Endothelial cell of umbilical vein (primary cell): Measurements from ENCODE around the gene GGT6. TPM values are rescaled to one million over a fixed set of nuclear protein-coding genes. Genes with fewer than 3 reads are reported as not detected.

Source experiments
- BruUV-seq: library from RNA; stranded (reverse); fragments of 400-500 nt; replicated peaks from 2 replicates; lab custom pipeline; 2021; lab: Mats Ljungman, UMichigan
- CTCF ChIA-PET: fragments of 300-600, 350-600 bp; sonication (Branson Sonifier 250); formaldehyde crosslinking; loops from one replicate; lab custom pipeline; 2021; ENCODE audit warnings: antibody characterized with exemption, inconsistent platforms; lab: Charles Lee
- POLR2A ChIA-PET: fragments of 300-600, 350-600 bp; sonication (Branson Sonifier 250); formaldehyde crosslinking; loops from one replicate; lab custom pipeline; 2021; ENCODE audit warnings: antibody characterized with exemption, inconsistent platforms; lab: Charles Lee
- DNase-seq: peaks from one replicate; pipeline ENCODE4 v3.0.0-alpha.2; 2011; ENCODE audit warnings: low read depth, low spot score
- FAIRE-seq: peaks from 2 replicates; lab custom pipeline; 2011; peaks lifted over from hg19 to GRCh38; lab: Jason Lieb, UNC
- H2AFZ ChIP-seq: 2 replicates; pipeline ENCODE4 v1.6.0; 2012; ENCODE audit warnings: low read depth, low read length, control low read depth, inconsistent platforms
- H3K27ac ChIP-seq: 2 replicates; pipeline ENCODE4 v1.5.1; 2011; ENCODE audit warnings: low read depth, mild to moderate bottlenecking, control low read depth, low read length, moderate library complexity; ENCODE audit not compliant: insufficient read depth
- H3K27me3 ChIP-seq, 2 experiments: 2 replicates each; pipeline versions ENCODE4 v1.6.0 to v1.6.1; 2011; ENCODE audit warnings: low read length in 2 of 2, mixed read lengths in 1 of 2; ENCODE audit not compliant: control insufficient read depth in 2 of 2, insufficient read depth in 2 of 2
- H3K36me3 ChIP-seq, 2 experiments: 2 replicates in 1 of 2; 3 replicates in 1 of 2; pipeline ENCODE4 v1.5.1; 2011; ENCODE audit warnings: low read length in 2 of 2, mild to moderate bottlenecking in 1 of 2, moderate library complexity in 1 of 2; ENCODE audit not compliant: control insufficient read depth in 2 of 2, insufficient read depth in 2 of 2; ENCODE audit errors: extremely low read depth in 1 of 2
- H3K4me1 ChIP-seq: 3 replicates; pipeline ENCODE4 v1.5.1; 2011; ENCODE audit warnings: mild to moderate bottlenecking, low read length; ENCODE audit not compliant: control insufficient read depth, insufficient read depth; ENCODE audit errors: extremely low read depth
- H3K4me2 ChIP-seq: 2 replicates; pipeline ENCODE4 v1.6.1; 2011; ENCODE audit warnings: low read length, control low read depth, mixed read lengths; ENCODE audit not compliant: insufficient read depth
- H3K4me3 ChIP-seq, 3 experiments: fragments of 200-600 bp in 1 of 3; sonication (generic), shearing (Covaris generic) in 1 of 3; replicated peaks in 1 of 3; 2 replicates each; pipeline ENCODE4 v1.5.1; 2011 to 2016; ENCODE audit warnings: control low read depth in 3 of 3, low read length in 3 of 3, mild to moderate bottlenecking in 2 of 3, inconsistent platforms in 1 of 3, low read depth in 1 of 3, moderate library complexity in 1 of 3; ENCODE audit not compliant: insufficient read depth in 1 of 3
- H3K79me2 ChIP-seq: 2 replicates; pipeline ENCODE4 v1.6.0; 2012; ENCODE audit warnings: low read length, inconsistent platforms; ENCODE audit not compliant: control insufficient read depth, insufficient read depth
- H3K9ac ChIP-seq: replicated peaks from 2 replicates; pipeline ENCODE3; 2011; ENCODE audit warnings: low read length, control low read depth; ENCODE audit not compliant: insufficient read depth; ENCODE audit errors: extremely low read depth
- H3K9me1 ChIP-seq: replicated peaks from 3 replicates; pipeline ENCODE4 v1.6.0; 2011; ENCODE audit warnings: mild to moderate bottlenecking, low read length; ENCODE audit not compliant: control insufficient read depth, insufficient read depth; ENCODE audit errors: extremely low read depth
- H3K9me3 ChIP-seq: replicated peaks from 2 replicates; pipeline ENCODE4 v1.5.1; 2012; ENCODE audit warnings: low read length, inconsistent platforms; ENCODE audit not compliant: control insufficient read depth, insufficient read depth
- H4K20me1 ChIP-seq: replicated peaks from 2 replicates; pipeline ENCODE3; 2011; ENCODE audit warnings: mild to moderate bottlenecking, low read length; ENCODE audit not compliant: control insufficient read depth, insufficient read depth; ENCODE audit errors: extremely low read depth
- CTCF ChIP-seq, 2 donors: IDR thresholded peaks; 1 replicate in 1 of 2; 2 replicates in 1 of 2; pipeline ENCODE4 v1.5.1; 2011; ENCODE audit warnings: low read length in 2 of 2, mild to moderate bottlenecking in 2 of 2, moderate library complexity in 2 of 2, control low read depth in 1 of 2, inconsistent platforms in 1 of 2, low read depth in 1 of 2; ENCODE audit not compliant: insufficient read depth in 1 of 2; ENCODE audit errors: extremely low read depth in 1 of 2
- EZH2 ChIP-seq: IDR thresholded peaks from 2 replicates; pipeline ENCODE4 v1.6.1; 2012; ENCODE audit warnings: borderline replicate concordance, low read depth, mild to moderate bottlenecking, moderate library complexity, low read length, inconsistent platforms; ENCODE audit not compliant: severe bottlenecking
- FOS ChIP-seq: IDR thresholded peaks from 2 replicates; pipeline ENCODE4 v1.6.1; 2011; ENCODE audit warnings: mild to moderate bottlenecking, low read length, moderate library complexity, borderline replicate concordance; ENCODE audit not compliant: insufficient read depth
- GATA2 ChIP-seq: IDR thresholded peaks from 2 replicates; pipeline ENCODE4 v1.7.0; 2011; ENCODE audit warnings: low read depth, mild to moderate bottlenecking, moderate library complexity, mixed read lengths, low read length; ENCODE audit not compliant: insufficient read length, insufficient read depth
- JUN ChIP-seq: IDR thresholded peaks from 2 replicates; pipeline ENCODE4 v1.6.1; 2011; ENCODE audit warnings: borderline replicate concordance, low read depth; ENCODE audit not compliant: insufficient read length, insufficient read depth
- MAX ChIP-seq: IDR thresholded peaks from 2 replicates; pipeline ENCODE4 v1.6.1; 2011; ENCODE audit not compliant: insufficient read depth, insufficient read length
- MYC ChIP-seq: IDR thresholded peaks from one replicate; pipeline ENCODE4 v1.6.1; 2011; ENCODE audit warnings: mild to moderate bottlenecking, low read depth, low read length
- POLR2A ChIP-seq: IDR thresholded peaks from 2 replicates; pipeline ENCODE4 v1.6.1; 2012; ENCODE audit warnings: low read depth, mild to moderate bottlenecking, control low read depth, low read length
- POLR2AphosphoS5 ChIP-seq: IDR thresholded peaks from 2 replicates; pipeline ENCODE4 v1.6.1; 2012; ENCODE audit warnings: low read depth, mild to moderate bottlenecking, control low read depth, low read length, moderate library complexity; ENCODE audit not compliant: insufficient read depth
- dilution Hi-C: fragments of 300-500 bp; cut with MboI; formaldehyde crosslinking; loops from one replicate; pipeline ENCODE4 v1.15.0; 2019; ENCODE audit warnings: low sequenced_read_pairs; ENCODE audit not compliant: extremely low pct_ligation_motif_present
- intact Hi-C: fragments of 100-400 bp; cut with micrococcal nuclease; formaldehyde crosslinking; loops from one replicate; pipeline ENCODE4 v1.10.0; 2022
- polyA plus RNA-seq, 4 experiments: library from polyadenylated mRNA; depleted of rRNA in 3 of 4; stranded (reverse) in 3 of 4; unstranded in 1 of 4; fragments of >200 nt; gene quantifications; 2 replicates each; pipeline versions ENCODE4 v1.2.1 to v1.2.3, GENCODE V29; 2011 to 2012; ENCODE audit warnings: missing spikeins in 1 of 4
- total RNA-seq: library from RNA; stranded (reverse); gene quantifications from 2 replicates; pipeline ENCODE4 v1.2.3, GENCODE V29; 2021

Gene GGT6
- total and polyA plus RNA-seq, 2 donors (not counting 3 experiments of a cell fraction or from before 2014, with no cell fraction given) = not detected

GRCh38 chr17:4554441-4554996 lies 5.9 kb downstream of the GGT6 start:
- peak overlapping the region; percentile 74 for H3K4me2 ChIP-seq
- CTCF ChIA-PET = interaction anchor here (1.0 to 3.9 kb wide), 7 partner anchors 10 to 137 kb away, joined by 3 to 31 read pairs (median 4); no protein-coding TSS in a partner anchor
- intact Hi-C loops = no loop called here
- no TSS peak for BruUV-seq
- H2AFZ ChIP-seq = peak overlapping the region; percentile 49
- H3K27ac ChIP-seq = peak overlapping the region; percentile 6
- TF ChIP-seq POLR2AphosphoS5 = no peak
- no peak for TF ChIP-seq GATA2
- no peak for TF ChIP-seq POLR2A
- no peak for TF ChIP-seq MAX
- TF ChIP-seq CTCF (IDR thresholded peaks at IDR 0.05; ENCODE audit: extremely low read depth in 1 of 2, insufficient read depth in 1 of 2, low read depth in 1 of 2, low read length in 2 of 2) = no peak
- TF ChIP-seq FOS = no peak
- TF ChIP-seq EZH2 = no peak
- TF ChIP-seq JUN = no peak
- no peak for TF ChIP-seq MYC
- H3K4me1 ChIP-seq = peaks cover 17% of the 10 kb centered on the region
- POLR2A ChIA-PET = no interaction called here
- H3K9me1 ChIP-seq = no peaks in the 10 kb centered on the region
- H3K9me3 ChIP-seq = no peaks in the 10 kb centered on the region
- peaks cover 20% of the 10 kb centered on the region for H3K79me2 ChIP-seq
- H3K27me3 ChIP-seq = no peaks in the 10 kb centered on the region
- peaks cover 2 to 22% of the 10 kb centered on the region in 2 experiments for H3K36me3 ChIP-seq
- no peak for FAIRE-seq
- H3K9ac ChIP-seq = peak overlapping the region; percentile 68
- H4K20me1 ChIP-seq = no peaks in the 10 kb centered on the region
- dilution Hi-C loops = no loop called here
- no peak for DNase-seq
- H3K4me3 ChIP-seq = peak overlapping the region; percentile 77 to 84 (median 78)
